ENCODE results near the gene PTGFRN. TPM values are rescaled to one million over a fixed set of nuclear protein-coding genes. Genes with fewer than 3 reads are reported as not detected.

The PTGFRN gene
- polyA plus RNA-seq, 1 donor, result 37.9 TPM

DNA sequence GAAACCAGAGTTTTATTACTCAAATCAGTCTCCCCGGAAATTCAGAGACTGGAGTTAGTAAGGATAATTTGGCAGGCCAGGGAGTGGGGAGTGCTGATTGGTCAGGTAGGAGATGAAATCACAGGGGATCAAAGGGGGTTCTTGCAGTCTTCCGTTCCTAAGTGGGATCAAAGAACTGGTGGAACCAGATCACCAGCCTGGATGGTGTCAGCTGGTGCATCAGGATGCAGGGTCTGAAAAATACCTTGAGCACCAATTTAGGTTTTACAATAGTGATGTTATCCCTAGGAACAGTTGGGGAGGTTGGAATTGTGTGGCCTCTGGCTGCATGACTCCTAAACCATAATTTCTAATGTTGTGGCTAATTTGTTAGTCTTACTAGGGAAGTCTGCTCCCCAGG lies 90.4 kb downstream of the PTGFRN start:
- DNase-seq, result no peak
- Histone ChIP-seq H3K36me3 (ENCODE audit: control insufficient read depth, insufficient read depth, low read length) (no peaks in the 10 kb centered on the region), H3K9me3 (ENCODE audit: control insufficient read depth, low read depth, low read length) (no peaks in the 10 kb centered on the region), H3K27ac (ENCODE audit: low read length) (no peak overlapping the region), H3K4me1 (ENCODE audit: control insufficient read depth, insufficient read depth, low read length) (no peaks in the 10 kb centered on the region), H3K4me3 (ENCODE audit: low read length) (no peak overlapping the region), H3K27me3 (ENCODE audit: control insufficient read depth, insufficient read depth, low read length) (no peaks in the 10 kb centered on the region)
- whole genome bisulfite sequencing (ENCODE audit: insufficient coverage, low lambda C conversion rate), result no CpG with 5 or more reads among the region's 2 CpGs

DNA sequence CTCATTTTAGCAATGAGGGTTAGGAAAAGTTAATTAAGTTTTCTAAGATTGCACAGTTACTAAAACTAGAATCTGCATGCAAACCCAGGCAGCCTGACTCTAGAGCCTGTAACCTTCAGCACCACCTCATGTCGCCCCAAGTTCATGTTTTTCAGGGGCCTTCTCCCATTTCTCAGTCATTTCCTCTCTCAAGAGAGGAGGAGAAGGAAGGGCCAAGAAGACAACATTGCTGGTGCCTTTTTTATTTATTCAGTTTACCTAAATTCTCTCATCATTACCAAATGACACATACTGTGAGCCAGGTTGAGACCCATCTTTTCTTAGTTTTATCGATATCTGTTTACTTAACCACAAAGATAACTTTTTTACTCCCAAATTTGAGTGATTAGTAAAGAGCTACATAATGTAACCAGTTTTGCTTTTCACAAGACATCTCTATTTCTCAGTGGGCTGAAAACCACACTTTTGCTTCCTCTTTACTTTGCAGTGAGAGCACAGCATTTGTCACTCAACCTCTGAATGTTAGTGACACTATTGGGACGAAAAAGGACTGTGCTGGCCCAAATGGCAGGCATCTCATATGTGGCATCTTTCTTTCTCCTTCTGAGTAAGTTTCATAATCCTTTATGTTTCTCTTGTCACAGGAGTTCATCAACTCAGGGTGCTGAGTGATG lies 91.7 kb downstream of the PTGFRN start, which contains the start of gene CD101:
Gene CD101 (plus strand): TSS at position 507 of the 674 bp plus-strand sequence. CDS start 58 bp downstream, at position 565.
- no peaks in the 10 kb centered on the region for H3K27me3 ChIP-seq (ENCODE audit: control insufficient read depth, insufficient read depth, low read length)
- H3K4me3 ChIP-seq (ENCODE audit: low read length), result no peak within 1 kb of the TSS
- no peaks in the 10 kb centered on the region for H3K9me3 ChIP-seq (ENCODE audit: control insufficient read depth, low read depth, low read length)
- WGBS (ENCODE audit: insufficient coverage, low lambda C conversion rate), result 83% methylated on average over 2 of the region's 3 CpGs
- no peaks in the 10 kb centered on the region for H3K36me3 ChIP-seq (ENCODE audit: control insufficient read depth, insufficient read depth, low read length)
- H3K4me1 ChIP-seq (ENCODE audit: control insufficient read depth, insufficient read depth, low read length), result no peaks in the 10 kb centered on the region
- no peak within 1 kb of the TSS for H3K27ac ChIP-seq (ENCODE audit: low read length)
- no peak for DNase-seq

DNA sequence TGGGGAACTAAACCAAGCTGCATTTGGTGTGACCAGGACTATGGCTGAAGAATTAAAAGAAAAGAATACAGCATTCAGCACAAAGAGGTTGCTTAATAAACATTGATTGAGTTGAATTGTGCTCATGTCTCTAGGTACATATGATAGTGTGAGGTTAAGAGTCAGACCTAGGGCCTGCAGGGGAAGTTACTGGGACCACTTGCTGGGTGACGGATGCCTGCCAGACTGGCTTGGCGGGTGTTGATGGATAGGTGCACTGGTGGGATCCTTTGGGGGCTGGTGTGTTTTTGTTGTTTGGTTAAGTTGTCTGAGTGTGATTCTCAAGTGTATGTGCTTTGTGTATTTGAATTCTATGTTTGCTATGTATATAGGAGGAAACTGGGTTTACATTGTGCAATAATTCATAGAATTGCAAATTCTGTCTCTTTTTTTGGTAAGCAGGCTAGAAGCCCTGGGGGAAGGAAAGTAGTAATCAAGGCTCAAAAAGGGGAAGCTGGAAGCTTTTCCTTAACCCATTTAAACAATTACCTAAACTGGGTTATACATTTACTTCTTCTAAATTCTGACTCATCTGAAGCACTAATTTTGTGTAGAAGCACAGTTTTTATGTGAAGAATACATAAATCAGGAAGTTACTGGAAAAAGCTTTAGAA lies 93.6 kb downstream of the PTGFRN start:
- H3K9me3 ChIP-seq (ENCODE audit: control insufficient read depth, low read depth, low read length), result no peaks in the 10 kb centered on the region
- H3K4me3 ChIP-seq (ENCODE audit: low read length), result no peak overlapping the region
- H3K27me3 ChIP-seq (ENCODE audit: control insufficient read depth, insufficient read depth, low read length), result no peaks in the 10 kb centered on the region
- no CpG with 5 or more reads among the region's 2 CpGs for WGBS (ENCODE audit: insufficient coverage, low lambda C conversion rate)
- H3K36me3 ChIP-seq (ENCODE audit: control insufficient read depth, insufficient read depth, low read length), result no peaks in the 10 kb centered on the region
- DNase-seq, result no peak
- no peaks in the 10 kb centered on the region for H3K4me1 ChIP-seq (ENCODE audit: control insufficient read depth, insufficient read depth, low read length)
- H3K27ac ChIP-seq (ENCODE audit: low read length), result no peak overlapping the region

DNA sequence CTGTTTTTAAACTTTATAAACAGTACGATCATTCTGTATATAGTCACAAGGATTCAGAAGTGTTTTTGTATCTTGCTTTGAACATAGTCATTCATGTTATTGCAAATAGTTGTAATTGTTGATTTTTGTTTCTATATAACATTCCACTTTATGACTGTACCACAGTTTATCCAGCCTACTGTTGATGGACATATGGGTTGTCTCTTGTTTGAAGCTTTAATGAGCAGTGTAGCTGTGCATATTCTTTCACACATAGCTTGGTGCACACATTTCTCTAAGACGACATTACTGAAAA lies 98.0 kb downstream of the PTGFRN start:
- Histone ChIP-seq H3K4me1 (ENCODE audit: control insufficient read depth, insufficient read depth, low read length) (no peaks in the 10 kb centered on the region), H3K4me3 (ENCODE audit: low read length) (no peak overlapping the region), H3K9me3 (ENCODE audit: control insufficient read depth, low read depth, low read length) (no peaks in the 10 kb centered on the region), H3K36me3 (ENCODE audit: control insufficient read depth, insufficient read depth, low read length) (no peaks in the 10 kb centered on the region), H3K27me3 (ENCODE audit: control insufficient read depth, insufficient read depth, low read length) (no peaks in the 10 kb centered on the region), H3K27ac (ENCODE audit: low read length) (no peak overlapping the region)
- DNase-seq, result no peak
- no CpG with 5 or more reads among the region's 2 CpGs for WGBS (ENCODE audit: insufficient coverage, low lambda C conversion rate)

DNA sequence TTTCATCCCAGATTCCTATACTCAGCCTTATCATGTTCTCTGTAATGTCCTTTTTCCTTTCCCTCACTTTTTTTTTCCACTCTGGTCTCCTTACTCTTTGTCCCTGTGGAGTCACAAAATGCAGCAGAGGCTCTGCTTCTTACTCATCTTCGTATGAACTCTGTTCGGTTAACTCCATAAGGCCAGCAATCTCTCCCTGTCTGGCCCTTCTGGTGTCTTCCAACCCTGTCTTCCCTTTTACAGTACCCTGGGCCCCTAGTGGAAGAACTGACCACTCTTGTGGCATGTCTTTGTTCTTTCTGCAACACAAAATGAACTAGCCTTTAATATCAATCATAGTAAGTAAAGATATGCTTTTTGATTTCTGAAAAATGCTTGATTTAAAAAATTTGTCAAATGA lies 98.9 kb downstream of the PTGFRN start:
- Histone ChIP-seq H3K9me3 (ENCODE audit: control insufficient read depth, low read depth, low read length) (no peaks in the 10 kb centered on the region), H3K36me3 (ENCODE audit: control insufficient read depth, insufficient read depth, low read length) (no peaks in the 10 kb centered on the region), H3K27me3 (ENCODE audit: control insufficient read depth, insufficient read depth, low read length) (no peaks in the 10 kb centered on the region), H3K4me3 (ENCODE audit: low read length) (no peak overlapping the region), H3K27ac (ENCODE audit: low read length) (no peak overlapping the region), H3K4me1 (ENCODE audit: control insufficient read depth, insufficient read depth, low read length) (no peaks in the 10 kb centered on the region)
- no peak for DNase-seq
- WGBS (ENCODE audit: insufficient coverage, low lambda C conversion rate), result no CpG with 5 or more reads among the region's 2 CpGs

DNA sequence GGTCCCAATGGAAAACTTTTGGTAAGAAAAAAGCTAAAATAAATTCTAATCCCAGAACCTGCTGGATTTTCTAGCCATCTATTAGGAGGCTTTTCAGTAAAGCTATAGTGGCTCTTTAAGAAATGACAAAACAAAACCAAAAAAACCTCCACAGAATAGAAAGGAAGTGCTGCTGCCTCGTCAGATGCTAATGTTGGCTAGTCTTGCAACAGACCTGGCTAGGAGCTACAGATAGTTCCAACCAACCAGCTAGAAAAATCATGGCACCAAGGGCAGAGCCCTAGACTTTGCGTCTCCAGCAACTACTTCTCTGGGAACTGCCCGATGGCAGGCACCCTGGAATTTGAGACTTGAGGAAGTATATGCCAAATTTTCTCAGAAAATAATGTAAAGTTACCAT lies 99.4 kb downstream of the PTGFRN start:
- no peaks in the 10 kb centered on the region for H3K4me1 ChIP-seq (ENCODE audit: control insufficient read depth, insufficient read depth, low read length)
- H3K36me3 ChIP-seq (ENCODE audit: control insufficient read depth, insufficient read depth, low read length), result no peaks in the 10 kb centered on the region
- H3K9me3 ChIP-seq (ENCODE audit: control insufficient read depth, low read depth, low read length), result no peaks in the 10 kb centered on the region
- H3K4me3 ChIP-seq (ENCODE audit: low read length), result no peak overlapping the region
- no peaks in the 10 kb centered on the region for H3K27me3 ChIP-seq (ENCODE audit: control insufficient read depth, insufficient read depth, low read length)
- DNase-seq, result no peak
- no peak overlapping the region for H3K27ac ChIP-seq (ENCODE audit: low read length)
- no CpG with 5 or more reads among the region's 3 CpGs for WGBS (ENCODE audit: insufficient coverage, low lambda C conversion rate)

DNA sequence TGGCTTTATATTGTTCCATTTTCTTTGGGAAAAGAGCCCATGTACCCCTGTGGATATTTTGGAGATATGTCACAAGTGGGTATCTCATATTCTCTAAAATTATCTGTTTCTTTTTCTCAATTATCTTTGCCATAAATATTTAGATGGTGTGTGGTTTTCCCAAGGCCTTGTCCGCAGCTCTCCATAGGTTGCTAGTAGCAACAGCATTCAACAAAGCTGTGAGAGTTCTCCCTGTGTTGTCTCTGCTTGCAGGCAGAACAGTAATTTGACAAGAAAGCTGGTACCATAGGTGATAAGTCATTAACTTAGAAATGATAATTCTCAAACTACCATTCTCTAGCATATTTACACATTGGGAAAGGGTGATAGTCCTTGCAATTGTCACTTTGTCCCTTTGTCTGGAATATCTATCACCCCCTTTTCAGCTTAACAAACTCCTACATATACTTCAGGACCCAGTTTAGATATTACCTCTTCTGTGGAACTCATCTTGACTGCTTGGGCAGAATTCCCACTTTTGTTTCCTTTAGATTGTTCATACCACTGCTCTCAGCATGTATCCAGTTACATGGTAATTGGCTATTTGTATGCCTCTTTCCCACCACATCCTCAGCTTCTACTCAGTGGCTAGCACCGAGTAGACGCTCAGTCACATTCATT lies 100.7 kb downstream of the PTGFRN start:
- Histone ChIP-seq H3K4me1 (ENCODE audit: control insufficient read depth, insufficient read depth, low read length) (no peaks in the 10 kb centered on the region), H3K9me3 (ENCODE audit: control insufficient read depth, low read depth, low read length) (no peaks in the 10 kb centered on the region), H3K4me3 (ENCODE audit: low read length) (no peak overlapping the region), H3K27me3 (ENCODE audit: control insufficient read depth, insufficient read depth, low read length) (no peaks in the 10 kb centered on the region), H3K36me3 (ENCODE audit: control insufficient read depth, insufficient read depth, low read length) (no peaks in the 10 kb centered on the region), H3K27ac (ENCODE audit: low read length) (no peak overlapping the region)
- WGBS (ENCODE audit: insufficient coverage, low lambda C conversion rate), result no CpG with 5 or more reads among the region's 3 CpGs
- DNase-seq, result no peak

DNA sequence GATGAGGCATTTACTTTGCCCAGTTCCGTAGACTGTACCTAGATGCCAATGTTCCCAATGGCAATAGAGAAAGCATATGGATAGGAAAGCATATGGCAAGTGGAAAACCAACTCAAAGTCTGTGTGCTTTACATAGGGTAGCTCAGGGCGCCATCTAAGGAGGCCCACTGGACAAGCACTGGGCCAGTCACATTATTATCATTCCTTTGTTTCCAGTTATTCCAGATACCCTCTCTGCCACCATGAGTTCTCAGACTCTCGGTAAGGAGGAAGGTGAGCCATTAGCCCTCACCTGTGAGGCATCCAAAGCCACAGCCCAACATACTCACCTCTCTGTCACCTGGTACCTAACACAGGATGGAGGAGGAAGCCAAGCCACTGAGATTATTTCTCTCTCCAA lies 101.6 kb downstream of the PTGFRN start:
- no peaks in the 10 kb centered on the region for H3K4me1 ChIP-seq (ENCODE audit: control insufficient read depth, insufficient read depth, low read length)
- WGBS (ENCODE audit: insufficient coverage, low lambda C conversion rate), result no CpG with 5 or more reads among the region's 3 CpGs
- no peak for DNase-seq
- H3K4me3 ChIP-seq (ENCODE audit: low read length), result no peak overlapping the region
- H3K9me3 ChIP-seq (ENCODE audit: control insufficient read depth, low read depth, low read length), result no peaks in the 10 kb centered on the region
- no peaks in the 10 kb centered on the region for H3K36me3 ChIP-seq (ENCODE audit: control insufficient read depth, insufficient read depth, low read length)
- H3K27ac ChIP-seq (ENCODE audit: low read length), result no peak overlapping the region
- no peaks in the 10 kb centered on the region for H3K27me3 ChIP-seq (ENCODE audit: control insufficient read depth, insufficient read depth, low read length)

DNA sequence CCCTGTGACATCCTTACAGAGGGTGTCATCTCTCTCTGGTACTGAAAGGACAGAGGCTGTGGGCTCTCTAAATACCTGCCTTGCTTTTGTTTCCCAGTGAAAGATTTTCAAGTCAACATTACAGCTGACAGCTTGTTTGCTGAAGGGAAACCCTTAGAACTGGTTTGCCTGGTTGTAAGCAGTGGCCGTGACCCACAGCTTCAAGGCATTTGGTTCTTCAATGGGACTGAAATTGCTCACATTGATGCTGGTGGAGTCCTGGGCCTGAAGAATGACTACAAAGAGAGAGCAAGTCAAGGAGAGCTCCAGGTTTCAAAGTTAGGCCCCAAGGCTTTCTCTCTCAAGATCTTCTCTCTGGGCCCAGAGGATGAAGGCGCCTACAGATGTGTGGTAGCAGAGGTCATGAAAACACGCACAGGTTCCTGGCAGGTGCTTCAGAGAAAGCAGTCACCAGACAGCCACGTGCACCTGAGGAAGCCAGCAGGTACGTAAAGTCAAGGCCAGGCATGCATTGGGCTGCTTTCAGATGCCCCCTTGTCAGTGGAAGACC lies 103.7 kb downstream of the PTGFRN start:
- WGBS (ENCODE audit: insufficient coverage, low lambda C conversion rate), result no CpG with 5 or more reads among the region's 5 CpGs
- Histone ChIP-seq H3K36me3 (ENCODE audit: control insufficient read depth, insufficient read depth, low read length) (no peaks in the 10 kb centered on the region), H3K27me3 (ENCODE audit: control insufficient read depth, insufficient read depth, low read length) (no peaks in the 10 kb centered on the region), H3K4me3 (ENCODE audit: low read length) (no peak overlapping the region), H3K4me1 (ENCODE audit: control insufficient read depth, insufficient read depth, low read length) (no peaks in the 10 kb centered on the region), H3K9me3 (ENCODE audit: control insufficient read depth, low read depth, low read length) (no peaks in the 10 kb centered on the region), H3K27ac (ENCODE audit: low read length) (no peak overlapping the region)
- no peak for DNase-seq

DNA sequence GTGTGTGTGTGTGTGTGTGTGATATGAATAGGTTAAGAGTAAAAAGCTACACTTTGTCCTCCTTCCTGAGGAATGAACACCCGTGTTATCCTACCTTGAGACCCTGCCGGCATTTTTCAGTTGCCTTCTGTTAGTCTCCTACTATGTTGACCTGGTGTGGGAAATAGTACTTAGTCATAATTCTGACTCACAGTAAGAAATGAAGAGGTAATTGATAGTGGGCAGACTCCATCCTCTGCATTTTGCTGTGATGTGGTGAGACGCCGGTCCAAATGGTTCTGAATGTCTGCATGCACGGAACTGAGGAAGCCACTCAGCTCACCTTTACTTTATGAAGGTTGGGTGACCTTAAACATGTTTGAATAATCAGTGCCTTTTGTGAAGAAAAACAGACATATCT lies 104.5 kb downstream of the PTGFRN start:
- no CpG with 5 or more reads among the region's 5 CpGs for WGBS (ENCODE audit: insufficient coverage, low lambda C conversion rate)
- no peak for DNase-seq
- no peaks in the 10 kb centered on the region for H3K4me1 ChIP-seq (ENCODE audit: control insufficient read depth, insufficient read depth, low read length)
- no peaks in the 10 kb centered on the region for H3K27me3 ChIP-seq (ENCODE audit: control insufficient read depth, insufficient read depth, low read length)
- no peaks in the 10 kb centered on the region for H3K9me3 ChIP-seq (ENCODE audit: control insufficient read depth, low read depth, low read length)
- no peaks in the 10 kb centered on the region for H3K36me3 ChIP-seq (ENCODE audit: control insufficient read depth, insufficient read depth, low read length)
- no peak overlapping the region for H3K27ac ChIP-seq (ENCODE audit: low read length)
- H3K4me3 ChIP-seq (ENCODE audit: low read length), result no peak overlapping the region

All from large intestine (tissue), 3 donors.